ENCODE measurements around the gene GYG1.

The GYG1 gene

DNA sequence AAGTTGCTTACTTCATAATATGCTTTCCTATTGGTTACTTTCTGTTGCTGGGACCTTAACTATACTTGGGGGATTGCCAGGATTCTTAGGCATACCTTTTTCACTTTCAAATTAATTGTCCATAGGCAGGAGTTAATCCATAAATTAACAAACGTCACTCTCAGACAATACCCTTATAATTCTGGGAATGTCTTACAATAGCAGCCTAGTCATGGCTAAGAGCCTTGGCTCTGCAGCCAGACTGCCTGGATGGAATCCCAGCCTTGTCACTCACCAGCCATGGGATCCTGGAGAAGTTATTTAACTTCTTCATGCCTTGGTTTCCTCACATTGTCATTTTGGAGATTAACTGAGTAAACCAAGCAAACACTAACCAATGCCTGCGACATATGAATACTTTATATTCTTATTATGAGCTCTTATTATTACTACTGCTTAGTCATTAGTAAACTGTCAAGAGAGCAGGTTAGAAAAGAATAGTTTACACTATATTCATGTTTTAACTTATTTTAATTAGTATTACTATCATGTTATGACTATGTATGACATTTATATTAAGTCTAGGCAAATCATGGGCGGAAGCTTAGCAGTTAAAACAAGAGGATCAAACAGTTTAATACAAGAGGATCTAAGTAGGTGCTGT lies 29.0 kb downstream of the GYG1 start:
- Histone ChIP-seq H3K4me3 (ENCODE audit: low read length) (peak overlapping the region; percentile 36; the same call in 1 of the 2 replicates), H3K4me1 (ENCODE audit: insufficient read depth, low read length) (peaks cover 27% of the 10 kb centered on the region), H3K27ac (ENCODE audit: low read length) (peak overlapping the region; percentile 38), H3K27me3 (ENCODE audit: insufficient read depth, low read length) (no peaks in the 10 kb centered on the region), H3K36me3 (ENCODE audit: insufficient read depth, low read depth, low read length) (peaks cover 24% of the 10 kb centered on the region), H3K9ac (ENCODE audit: low read depth, low read length) (no peak overlapping the region; the same call in 1 of the 2 replicates), H3K9me3 (ENCODE audit: insufficient read depth, low read depth, low read length) (peaks cover 16% of the 10 kb centered on the region)

GRCh38 chr3:149020839-149021252 lies 29.5 kb downstream of the GYG1 start:
- Histone ChIP-seq H3K4me1 (ENCODE audit: insufficient read depth, low read length) (peaks cover 27% of the 10 kb centered on the region), H3K9me3 (ENCODE audit: insufficient read depth, low read depth, low read length) (peaks cover 21% of the 10 kb centered on the region), H3K27me3 (ENCODE audit: insufficient read depth, low read length) (no peaks in the 10 kb centered on the region), H3K36me3 (ENCODE audit: insufficient read depth, low read depth, low read length) (peaks cover 29% of the 10 kb centered on the region), H3K9ac (ENCODE audit: low read depth, low read length) (no peak overlapping the region), H3K4me3 (ENCODE audit: low read length) (peak overlapping the region; percentile 36; the same call in 1 of the 2 replicates), H3K27ac (ENCODE audit: low read length) (peak overlapping the region; percentile 38)

GRCh38 chr3:149021830-149022229 lies 30.5 kb downstream of the GYG1 start:
- Histone ChIP-seq H3K4me3 (ENCODE audit: low read length) (no peak overlapping the region), H3K27me3 (ENCODE audit: insufficient read depth, low read length) (no peaks in the 10 kb centered on the region), H3K9ac (ENCODE audit: low read depth, low read length) (no peak overlapping the region; the same call in 1 of the 2 replicates), H3K4me1 (ENCODE audit: insufficient read depth, low read length) (peaks cover 27% of the 10 kb centered on the region), H3K27ac (ENCODE audit: low read length) (no peak overlapping the region), H3K36me3 (ENCODE audit: insufficient read depth, low read depth, low read length) (peaks cover 34% of the 10 kb centered on the region), H3K9me3 (ENCODE audit: insufficient read depth, low read depth, low read length) (peaks cover 21% of the 10 kb centered on the region)

DNA sequence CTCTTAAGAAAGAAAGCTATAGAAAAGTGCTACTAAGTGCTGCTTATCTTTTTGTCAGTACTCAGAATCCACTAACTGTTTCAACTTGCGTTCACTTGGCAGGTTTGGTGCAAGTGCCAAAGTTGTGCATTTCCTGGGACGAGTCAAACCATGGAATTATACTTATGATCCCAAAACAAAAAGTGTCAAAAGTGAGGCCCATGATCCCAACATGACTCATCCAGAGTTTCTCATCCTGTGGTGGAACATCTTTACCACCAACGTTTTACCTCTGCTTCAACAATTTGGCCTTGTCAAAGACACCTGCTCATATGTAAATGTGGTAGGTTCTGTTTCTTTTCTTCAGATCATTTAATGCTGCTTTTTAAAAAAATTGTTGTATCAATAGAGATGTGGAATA lies 32.6 kb downstream of the GYG1 start:
- Histone ChIP-seq H3K4me1 (ENCODE audit: insufficient read depth, low read length) (peaks cover 27% of the 10 kb centered on the region), H3K4me3 (ENCODE audit: low read length) (no peak overlapping the region), H3K9ac (ENCODE audit: low read depth, low read length) (no peak overlapping the region), H3K9me3 (ENCODE audit: insufficient read depth, low read depth, low read length) (peaks cover 21% of the 10 kb centered on the region), H3K36me3 (ENCODE audit: insufficient read depth, low read depth, low read length) (peaks cover 52% of the 10 kb centered on the region), H3K27me3 (ENCODE audit: insufficient read depth, low read length) (no peaks in the 10 kb centered on the region), H3K27ac (ENCODE audit: low read length) (no peak overlapping the region)

GRCh38 chr3:149026718-149027117 lies 35.4 kb downstream of the GYG1 start:
- H3K4me3 ChIP-seq (ENCODE audit: low read length): no peak overlapping the region
- no peaks in the 10 kb centered on the region for H3K27me3 ChIP-seq (ENCODE audit: insufficient read depth, low read length)
- H3K4me1 ChIP-seq (ENCODE audit: insufficient read depth, low read length): peaks cover 4% of the 10 kb centered on the region; the same call in 1 of the 2 replicates
- H3K27ac ChIP-seq (ENCODE audit: low read length): no peak overlapping the region
- no peak overlapping the region for H3K9ac ChIP-seq (ENCODE audit: low read depth, low read length)
- peaks cover 21% of the 10 kb centered on the region for H3K9me3 ChIP-seq (ENCODE audit: insufficient read depth, low read depth, low read length)
- H3K36me3 ChIP-seq (ENCODE audit: insufficient read depth, low read depth, low read length): peaks cover 75% of the 10 kb centered on the region

GRCh38 chr3:149031096-149031495 lies 39.8 kb downstream of the GYG1 start:
- Histone ChIP-seq H3K27me3 (ENCODE audit: insufficient read depth, low read length) (no peaks in the 10 kb centered on the region), H3K9ac (ENCODE audit: low read depth, low read length) (no peak overlapping the region), H3K9me3 (ENCODE audit: insufficient read depth, low read depth, low read length) (no peaks in the 10 kb centered on the region), H3K4me3 (ENCODE audit: low read length) (no peak overlapping the region), H3K36me3 (ENCODE audit: insufficient read depth, low read depth, low read length) (peaks cover 79% of the 10 kb centered on the region), H3K27ac (ENCODE audit: low read length) (no peak overlapping the region), H3K4me1 (ENCODE audit: insufficient read depth, low read length) (no peaks in the 10 kb centered on the region)

DNA sequence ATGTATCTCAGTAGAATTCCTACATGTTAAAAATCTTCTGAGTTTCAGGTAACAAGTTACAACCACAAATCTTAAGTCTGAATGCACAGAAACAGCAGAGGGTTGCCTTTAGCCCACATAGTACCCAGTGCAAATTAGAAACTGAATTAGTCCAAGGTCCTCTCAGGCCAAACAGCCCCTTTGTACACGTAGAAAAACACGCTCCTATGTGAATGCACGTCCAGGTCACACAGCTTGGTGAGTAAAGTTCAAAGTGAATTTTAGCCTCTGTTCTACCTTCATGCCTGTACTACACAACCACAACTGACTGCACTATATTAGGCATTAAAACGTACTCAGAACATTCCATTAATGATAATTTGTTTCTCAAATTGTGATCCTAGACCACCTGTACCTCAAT lies 46.3 kb downstream of the GYG1 start:
- no peaks in the 10 kb centered on the region for H3K9me3 ChIP-seq (ENCODE audit: insufficient read depth, low read depth, low read length)
- H3K36me3 ChIP-seq (ENCODE audit: insufficient read depth, low read depth, low read length): peaks cover 86% of the 10 kb centered on the region
- no peak overlapping the region for H3K4me3 ChIP-seq (ENCODE audit: low read length)
- H3K9ac ChIP-seq (ENCODE audit: low read depth, low read length): no peak overlapping the region
- no peaks in the 10 kb centered on the region for H3K4me1 ChIP-seq (ENCODE audit: insufficient read depth, low read length)
- no peaks in the 10 kb centered on the region for H3K27me3 ChIP-seq (ENCODE audit: insufficient read depth, low read length)
- no peak overlapping the region for H3K27ac ChIP-seq (ENCODE audit: low read length)

- no peak overlapping the region for H3K27ac ChIP-seq (ENCODE audit: low read length)
- no peaks in the 10 kb centered on the region for H3K4me1 ChIP-seq (ENCODE audit: insufficient read depth, low read length)
- H3K36me3 ChIP-seq (ENCODE audit: insufficient read depth, low read depth, low read length): peaks cover 86% of the 10 kb centered on the region
These were observed 47.0 kb downstream of the GYG1 start for GRCh38 chr3:149038322-149038721.

DNA sequence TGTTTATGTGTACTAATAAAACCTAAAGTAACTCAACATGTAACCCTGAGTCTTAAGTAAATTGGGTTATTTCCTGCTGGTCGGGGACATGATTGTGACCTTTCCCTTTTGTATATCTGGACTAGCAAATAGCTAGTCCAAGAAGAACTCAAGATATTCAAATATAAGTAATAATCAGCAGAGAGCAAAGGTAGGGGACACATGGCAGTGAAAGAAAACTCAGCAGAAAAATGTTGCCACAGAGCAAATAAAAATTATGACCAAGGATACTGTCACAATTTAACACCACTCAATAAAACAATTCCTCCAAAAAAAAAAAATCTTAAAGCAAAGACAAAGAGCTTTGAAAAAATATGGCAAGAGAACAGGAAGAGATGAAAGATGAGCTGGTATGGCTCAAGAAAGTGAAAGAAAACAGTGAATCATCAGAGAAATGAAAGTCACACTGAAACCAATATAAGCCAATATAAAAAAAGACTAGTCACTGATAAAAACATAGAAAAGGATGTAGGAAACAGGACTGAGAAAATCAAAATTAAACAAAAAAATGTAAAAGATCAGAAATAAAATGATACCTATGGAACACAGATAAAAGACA lies 51.5 kb downstream of the GYG1 start:
- Histone ChIP-seq H3K27ac (ENCODE audit: low read length) (no peak overlapping the region), H3K9ac (ENCODE audit: low read depth, low read length) (no peak overlapping the region), H3K4me1 (ENCODE audit: insufficient read depth, low read length) (no peaks in the 10 kb centered on the region), H3K27me3 (ENCODE audit: insufficient read depth, low read length) (no peaks in the 10 kb centered on the region), H3K9me3 (ENCODE audit: insufficient read depth, low read depth, low read length) (no peaks in the 10 kb centered on the region), H3K4me3 (ENCODE audit: low read length) (no peak overlapping the region), H3K36me3 (ENCODE audit: insufficient read depth, low read depth, low read length) (peaks cover 93% of the 10 kb centered on the region)

More at GRCh38 chr3:149038322-149038721, 47.0 kb downstream of the GYG1 start:
- Histone ChIP-seq H3K27me3 (ENCODE audit: insufficient read depth, low read length) (no peaks in the 10 kb centered on the region), H3K9me3 (ENCODE audit: insufficient read depth, low read depth, low read length) (no peaks in the 10 kb centered on the region), H3K4me3 (ENCODE audit: low read length) (no peak overlapping the region), H3K9ac (ENCODE audit: low read depth, low read length) (no peak overlapping the region)

- H3K9ac ChIP-seq (ENCODE audit: low read depth, low read length): no peak overlapping the region
- no peaks in the 10 kb centered on the region for H3K4me1 ChIP-seq (ENCODE audit: insufficient read depth, low read length)
- peaks cover 93% of the 10 kb centered on the region for H3K36me3 ChIP-seq (ENCODE audit: insufficient read depth, low read depth, low read length)
- no peak overlapping the region for H3K4me3 ChIP-seq (ENCODE audit: low read length)
- no peak overlapping the region for H3K27ac ChIP-seq (ENCODE audit: low read length)
- no peaks in the 10 kb centered on the region for H3K27me3 ChIP-seq (ENCODE audit: insufficient read depth, low read length)
- no peaks in the 10 kb centered on the region for H3K9me3 ChIP-seq (ENCODE audit: insufficient read depth, low read depth, low read length)
These were observed 53.2 kb downstream of the GYG1 start for GRCh38 chr3:149044339-149045083.

DNA sequence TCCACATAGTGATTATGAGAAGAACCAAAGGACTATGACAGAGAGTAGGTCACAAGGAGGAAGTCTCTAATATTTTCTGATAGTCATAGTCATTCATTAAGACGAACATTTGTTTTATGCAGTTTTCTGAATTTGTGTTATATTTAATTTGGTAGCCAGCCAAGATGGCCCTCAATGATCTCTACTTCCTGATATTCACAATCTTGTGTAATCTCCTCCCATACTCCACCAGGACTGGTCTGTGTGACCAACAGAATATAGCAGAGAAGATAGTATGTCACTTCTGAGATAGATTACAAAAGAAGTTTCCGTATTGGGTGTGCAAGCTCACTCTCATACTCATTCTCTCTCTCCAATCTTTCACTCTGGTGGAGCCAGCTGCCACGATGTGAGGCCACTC lies 64.2 kb downstream of the GYG1 start:
- Histone ChIP-seq H3K27me3 (ENCODE audit: insufficient read depth, low read length) (no peaks in the 10 kb centered on the region), H3K4me3 (ENCODE audit: low read length) (no peak overlapping the region), H3K36me3 (ENCODE audit: insufficient read depth, low read depth, low read length) (peaks cover 86% of the 10 kb centered on the region), H3K4me1 (ENCODE audit: insufficient read depth, low read length) (peaks cover 4% of the 10 kb centered on the region; the same call in 1 of the 2 replicates), H3K9me3 (ENCODE audit: insufficient read depth, low read depth, low read length) (no peaks in the 10 kb centered on the region), H3K9ac (ENCODE audit: low read depth, low read length) (no peak overlapping the region), H3K27ac (ENCODE audit: low read length) (no peak overlapping the region)
